ENCODE measurements around the gene CDC14B.

The CDC14B gene

GRCh38 chr9:96554801-96555566 lies 64.7 kb downstream of the CDC14B start:
- DNase-seq (ENCODE audit: low read depth in 1 of 2, low spot score in 1 of 2): no peak
- no peak overlapping the region for H3K4me3 ChIP-seq (replicated peaks; ENCODE audit: insufficient read depth, low read length)
- no peak for TF ChIP-seq POLR2AphosphoS5 (IDR thresholded peaks at IDR 0.05; ENCODE audit: low read depth)
- no peak for TF ChIP-seq SPI1 (IDR thresholded peaks at IDR 0.05; ENCODE audit: borderline replicate concordance, low read depth)
- no peak for TF ChIP-seq GABPA (IDR thresholded peaks at IDR 0.05; ENCODE audit: low read depth)
- H3K27me3 ChIP-seq (ENCODE audit: insufficient read depth, poor library complexity, severe bottlenecking): no peaks in the 10 kb centered on the region
- no peak overlapping the region for H3K27ac ChIP-seq (replicated peaks)

GRCh38 chr9:96554326-96554725 lies 65.3 kb downstream of the CDC14B start:
- TF ChIP-seq GABPA (IDR thresholded peaks at IDR 0.05; ENCODE audit: low read depth) (no peak), POLR2AphosphoS5 (IDR thresholded peaks at IDR 0.05; ENCODE audit: low read depth) (no peak), SPI1 (IDR thresholded peaks at IDR 0.05; ENCODE audit: borderline replicate concordance, low read depth) (no peak), REST (IDR thresholded peaks at IDR 0.05; ENCODE audit: insufficient replicate concordance, low read depth) (no peak), CTCF (IDR thresholded peaks at IDR 0.05; ENCODE audit: insufficient read depth, low read length) (no peak)
- no peak for DNase-seq (ENCODE audit: low read depth in 1 of 2, low spot score in 1 of 2)
- H3K27ac ChIP-seq (replicated peaks): no peak overlapping the region
- H3K27me3 ChIP-seq (ENCODE audit: insufficient read depth, poor library complexity, severe bottlenecking): no peaks in the 10 kb centered on the region
- H3K4me3 ChIP-seq (replicated peaks; ENCODE audit: insufficient read depth, low read length): no peak overlapping the region

- Histone ChIP-seq H3K27ac (replicated peaks) (no peak overlapping the region), H3K27me3 (ENCODE audit: insufficient read depth, poor library complexity, severe bottlenecking) (no peaks in the 10 kb centered on the region), H3K4me3 (replicated peaks; ENCODE audit: insufficient read depth, low read length) (no peak overlapping the region)
- TF ChIP-seq GABPA (IDR thresholded peaks at IDR 0.05; ENCODE audit: low read depth): no peak
- TF ChIP-seq CTCF (IDR thresholded peaks at IDR 0.05; ENCODE audit: insufficient read depth, low read length): no peak
- TF ChIP-seq POLR2AphosphoS5 (IDR thresholded peaks at IDR 0.05; ENCODE audit: low read depth): no peak
- TF ChIP-seq SPI1 (IDR thresholded peaks at IDR 0.05; ENCODE audit: borderline replicate concordance, low read depth): no peak
- no peak for TF ChIP-seq REST (IDR thresholded peaks at IDR 0.05; ENCODE audit: insufficient replicate concordance, low read depth)
- no peak for DNase-seq (ENCODE audit: low read depth in 1 of 2, low spot score in 1 of 2)
Observed at GRCh38 chr9:96553070-96553469, 66.6 kb downstream of the CDC14B start.

- DNase-seq (ENCODE audit: low read depth in 1 of 2, low spot score in 1 of 2): no peak
- no peak overlapping the region for H3K4me3 ChIP-seq (replicated peaks; ENCODE audit: insufficient read depth, low read length)
- H3K27ac ChIP-seq (replicated peaks): no peak overlapping the region
Observed at GRCh38 chr9:96551403-96551802, 68.2 kb downstream of the CDC14B start.

More at GRCh38 chr9:96551403-96551802, 68.2 kb downstream of the CDC14B start:
- no peak for TF ChIP-seq CTCF (IDR thresholded peaks at IDR 0.05; ENCODE audit: insufficient read depth, low read length)
- no peak for TF ChIP-seq GABPA (IDR thresholded peaks at IDR 0.05; ENCODE audit: low read depth)
- no peak for TF ChIP-seq POLR2AphosphoS5 (IDR thresholded peaks at IDR 0.05; ENCODE audit: low read depth)
- TF ChIP-seq SPI1 (IDR thresholded peaks at IDR 0.05; ENCODE audit: borderline replicate concordance, low read depth): no peak
- no peaks in the 10 kb centered on the region for H3K27me3 ChIP-seq (ENCODE audit: insufficient read depth, poor library complexity, severe bottlenecking)

All from HL-60 (cell line).